ENCODE measurements around the gene NCDN. TPM values are rescaled to one million over a fixed set of nuclear protein-coding genes. Genes with fewer than 3 reads are reported as not detected.

The NCDN gene
- total and polyA plus RNA-seq, 2 of the 8 experiments (the other 6 are each of a cell fraction or from before 2014, with no cell fraction given), result 26.2 to 35.4 TPM

DNA sequence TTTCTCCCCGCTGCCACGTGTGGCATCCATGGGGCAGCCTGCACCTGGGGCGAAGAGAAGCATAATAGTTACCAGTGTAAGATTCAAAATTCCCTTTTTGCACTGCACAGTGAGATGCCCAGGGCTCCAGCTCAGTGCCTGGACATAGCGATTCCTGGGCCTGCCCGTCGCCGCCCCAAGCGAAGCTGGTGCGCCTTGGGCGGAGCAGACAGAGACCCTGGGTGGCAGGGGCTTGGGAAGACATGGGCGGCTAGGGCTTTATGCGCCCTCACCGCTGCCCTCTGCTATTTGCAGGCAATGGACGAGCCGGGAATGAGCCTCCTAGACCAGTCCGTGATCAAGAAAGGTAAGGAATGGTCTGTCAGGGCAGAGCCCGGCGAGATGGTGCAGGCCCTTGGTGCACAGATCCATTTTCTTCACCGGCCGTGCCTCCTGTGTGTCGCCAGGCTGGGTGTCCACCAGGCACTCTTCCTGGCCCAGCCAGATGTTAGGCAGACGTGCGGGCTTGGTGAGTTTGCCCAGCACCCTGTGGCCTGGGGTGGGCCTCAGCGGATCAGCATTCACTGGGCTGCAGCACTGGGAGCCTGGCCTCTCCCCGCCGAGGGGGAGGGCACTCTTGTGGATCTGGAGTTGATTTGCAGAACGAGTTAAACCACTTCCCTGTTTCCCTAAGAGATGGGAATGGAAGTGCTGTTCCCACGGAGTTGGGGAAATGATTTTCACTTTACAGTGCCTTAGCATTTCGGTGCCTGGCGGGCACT is 17.2 kb downstream of the NCDN start:
- Histone ChIP-seq H3K79me1 (ENCODE audit: low read depth, low read length) (no peaks in the 10 kb centered on the region), H4K20me1 (replicated peaks in 1 of 2; ENCODE audit: control insufficient read depth in 1 of 2, insufficient read depth in 2 of 2, low read length in 2 of 2) (peaks cover 0 to 20% of the 10 kb centered on the region in 2 experiments), H4K5ac (ENCODE audit: insufficient read length, low read depth, low read length) (no peak overlapping the region), H2BK12ac (ENCODE audit: low read depth, low read length) (peak overlapping the region; percentile 11; the same call in 1 of the 2 replicates), H4K8ac (ENCODE audit: extremely low read depth, insufficient read depth, low read length) (no peak overlapping the region; the same call in none of the 2 replicates), H4K91ac (replicated peaks; ENCODE audit: insufficient read length, low read length) (no peak overlapping the region), H3K18ac (ENCODE audit: extremely low read depth, low read length) (no peak overlapping the region), H2BK120ac (replicated peaks; ENCODE audit: low read depth, low read length) (no peak overlapping the region), H3K36me3 (ENCODE audit: control insufficient read depth in 2 of 4, insufficient read depth in 4 of 4, low read length in 3 of 4) (peaks cover 0 to 11% (median 0%) of the 10 kb centered on the region in 4 experiments; a peak in 1 of 8 replicates), H3K27me3 (replicated peaks in 1 of 4; ENCODE audit: control insufficient read depth in 3 of 4, extremely low read depth in 1 of 4, insufficient read depth in 3 of 4, low read length in 3 of 4) (peaks cover 69 to 94% (median 88%) of the 10 kb centered on the region in 4 experiments), H3K56ac (replicated peaks; ENCODE audit: insufficient read length, low read depth, low read length) (no peak overlapping the region), H3K79me2 (ENCODE audit: control insufficient read depth in 1 of 2, insufficient read depth in 2 of 2, low read length in 2 of 2) (no peaks in the 10 kb centered on the region), H3K9ac (replicated peaks in 1 of 4; ENCODE audit: extremely low read depth in 1 of 4, low read depth in 3 of 4, low read length in 3 of 4) (no peak overlapping the region), H3K27ac (ENCODE audit: low read depth, low read length) (no peak overlapping the region), H3K9me3 (ENCODE audit: insufficient read depth in 2 of 2, low read depth in 1 of 2, low read length in 1 of 2) (no peaks in the 10 kb centered on the region), H2BK20ac (ENCODE audit: low read length) (no peak overlapping the region), H2BK15ac (ENCODE audit: low read length) (no peak overlapping the region; the same call in 1 of the 2 replicates), H3K23ac (ENCODE audit: insufficient read length) (no peak overlapping the region), H3K4me3 (ENCODE audit: extremely low read depth in 1 of 4, insufficient read depth in 2 of 4, low read depth in 3 of 4, low read length in 4 of 4) (peak overlapping the region in 1 of 4 experiments; percentile 67; a peak in 2 of 8 replicates), H3K4me1 (replicated peaks in 1 of 4; ENCODE audit: control insufficient read depth in 3 of 4, insufficient read depth in 4 of 4, low read length in 3 of 4) (peaks cover 7 to 20% (median 15%) of the 10 kb centered on the region in 4 experiments), H2AFZ (ENCODE audit: low read length) (no peak overlapping the region), H3K23me2 (ENCODE audit: low read depth, low read length) (peaks cover 25% of the 10 kb centered on the region), H3K4me2 (ENCODE audit: insufficient read depth in 1 of 2, low read depth in 2 of 2, low read length in 2 of 2) (peak overlapping the region; percentile 84 to 88), H2BK5ac (ENCODE audit: low read depth, low read length) (0 out of 2 replicates have a peak overlapping the region, but pooled peaks have one; percentile 16), H2AK5ac (ENCODE audit: low read depth, low read length) (no peak overlapping the region), H3K4ac (replicated peaks; ENCODE audit: insufficient read length, low read depth, low read length) (no peak overlapping the region), H3K14ac (ENCODE audit: insufficient read length) (no peak overlapping the region)
- no peak for FAIRE-seq
- ChIA-PET POLR2A (ENCODE audit: partially characterized antibody) (interaction anchor here (1.1 to 2.2 kb wide), 5 partner anchors 10 to 143 kb away, joined by 3 to 8 read pairs (median 4); partner anchors contain the start of gene C1orf216), CTCF (ENCODE audit: partially characterized antibody) (interaction anchor here (0.5 to 8.5 kb wide), 5 partner anchors 8 to 150 kb away, joined by 3 to 81 read pairs (median 5); partner anchors contain the start of gene C1orf216)
- 26% methylated on average over 29 of the region's 30 CpGs; no CpG with 5 or more reads in 1 of the 2 experiments for WGBS, 2 experiments (ENCODE audit: extremely low coverage in 1 of 2, insufficient coverage in 1 of 2, insufficient read length in 1 of 2, insufficient replicate concordance in 2 of 2, low coverage in 1 of 2, low lambda C conversion rate in 2 of 2, missing lambda C conversion rate in 1 of 2)
- DNase-seq (ENCODE audit: low read depth in 1 of 2, low spot score in 2 of 2), result peak in 1 of 2 experiments; percentile 66
- TF ChIP-seq TAF1 (IDR thresholded peaks at IDR 0.05; ENCODE audit: low read depth, low read length) (0 out of 2 replicates have a peak, but pooled peaks have one; percentile 9), EZH2 (IDR thresholded peaks at IDR 0.05; ENCODE audit: low read depth, low read length, severe bottlenecking) (peak; percentile 75), SAP30 (IDR thresholded peaks at IDR 0.05; ENCODE audit: insufficient read depth, insufficient replicate concordance, low read length) (no peak), SUZ12 (IDR thresholded peaks at IDR 0.05; ENCODE audit: low read length) (peak; percentile 20), CTBP2 (IDR thresholded peaks at IDR 0.05; ENCODE audit: borderline replicate concordance, insufficient read depth, insufficient read length, low read length) (peak; percentile 38), RNF2 (IDR thresholded peaks at IDR 0.05; ENCODE audit: borderline replicate concordance, low read depth, low read length, missing control alignments, poor library complexity, severe bottlenecking) (peak; percentile 11), YY1 (IDR thresholded peaks at IDR 0.05; ENCODE audit: low read depth, low read length) (no peak)

All from H1 (cell line).